ENCODE results near the gene MCL1.

- TF ChIP-seq EZH2 (IDR thresholded peaks at IDR 0.05; ENCODE audit: low read depth) = no peak
- TF ChIP-seq, protein P1, sequence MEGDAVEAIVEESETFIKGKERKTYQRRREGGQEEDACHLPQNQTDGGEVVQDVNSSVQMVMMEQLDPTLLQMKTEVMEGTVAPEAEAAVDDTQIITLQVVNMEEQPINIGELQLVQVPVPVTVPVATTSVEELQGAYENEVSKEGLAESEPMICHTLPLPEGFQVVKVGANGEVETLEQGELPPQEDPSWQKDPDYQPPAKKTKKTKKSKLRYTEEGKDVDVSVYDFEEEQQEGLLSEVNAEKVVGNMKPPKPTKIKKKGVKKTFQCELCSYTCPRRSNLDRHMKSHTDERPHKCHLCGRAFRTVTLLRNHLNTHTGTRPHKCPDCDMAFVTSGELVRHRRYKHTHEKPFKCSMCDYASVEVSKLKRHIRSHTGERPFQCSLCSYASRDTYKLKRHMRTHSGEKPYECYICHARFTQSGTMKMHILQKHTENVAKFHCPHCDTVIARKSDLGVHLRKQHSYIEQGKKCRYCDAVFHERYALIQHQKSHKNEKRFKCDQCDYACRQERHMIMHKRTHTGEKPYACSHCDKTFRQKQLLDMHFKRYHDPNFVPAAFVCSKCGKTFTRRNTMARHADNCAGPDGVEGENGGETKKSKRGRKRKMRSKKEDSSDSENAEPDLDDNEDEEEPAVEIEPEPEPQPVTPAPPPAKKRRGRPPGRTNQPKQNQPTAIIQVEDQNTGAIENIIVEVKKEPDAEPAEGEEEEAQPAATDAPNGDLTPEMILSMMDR (conservative IDR thresholded peaks at IDR 0.05) = no peak
These were observed 25.3 kb downstream of the MCL1 start for GRCh38 chr1:150554086-150554452.
